ENCODE results near the gene CX3CR1. TPM values are rescaled to one million over a fixed set of nuclear protein-coding genes. Genes with fewer than 3 reads are reported as not detected.
"Not testable (repeated sequence)": the region's sequence is repeated elsewhere in the genome, so short reads cannot be mapped to it uniquely, and the experiment has no call there.

Gene CX3CR1
- total RNA-seq, 1 experiment from 2014 or later: not detected

DNA sequence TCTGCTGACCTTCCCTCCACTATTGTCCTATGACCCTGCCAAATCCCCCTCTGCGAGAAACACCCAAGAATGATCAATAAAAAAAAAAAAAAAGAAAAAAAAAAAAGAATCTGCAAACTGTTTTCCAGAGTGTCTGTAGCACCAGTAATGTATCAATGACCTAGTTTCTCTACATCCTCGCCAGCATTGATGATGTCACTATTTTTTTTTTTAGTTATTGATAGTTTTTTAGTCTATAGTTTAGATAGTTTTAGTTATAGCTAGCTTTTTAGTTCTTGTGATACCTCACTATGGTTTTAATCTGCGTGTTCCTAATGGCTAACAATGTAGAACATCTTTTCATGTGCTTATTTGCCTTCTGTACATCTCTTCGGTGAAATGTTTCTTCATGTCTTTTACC lies 51.3 kb downstream of the CX3CR1 start:
- H3K9me3 Mint-ChIP-seq (ENCODE audit: low read depth, unreplicated experiment): no peaks in the 10 kb centered on the region
- no peak for DNase-seq
- H3K36me3 Mint-ChIP-seq (ENCODE audit: insufficient read depth, unreplicated experiment): no peaks in the 10 kb centered on the region
- intact Hi-C loops (cut with micrococcal nuclease; ENCODE audit: unreplicated experiment): no loop called here
- H3K27me3 Mint-ChIP-seq (ENCODE audit: unreplicated experiment): peaks cover 65% of the 10 kb centered on the region
- no peak overlapping the region for H3K27ac Mint-ChIP-seq (ENCODE audit: unreplicated experiment)
- no peak overlapping the region for H3K4me3 Mint-ChIP-seq (ENCODE audit: low read depth, unreplicated experiment)
- no peaks in the 10 kb centered on the region for H3K4me1 Mint-ChIP-seq (ENCODE audit: low read depth, unreplicated experiment)
- TF ChIP-seq, protein P1, sequence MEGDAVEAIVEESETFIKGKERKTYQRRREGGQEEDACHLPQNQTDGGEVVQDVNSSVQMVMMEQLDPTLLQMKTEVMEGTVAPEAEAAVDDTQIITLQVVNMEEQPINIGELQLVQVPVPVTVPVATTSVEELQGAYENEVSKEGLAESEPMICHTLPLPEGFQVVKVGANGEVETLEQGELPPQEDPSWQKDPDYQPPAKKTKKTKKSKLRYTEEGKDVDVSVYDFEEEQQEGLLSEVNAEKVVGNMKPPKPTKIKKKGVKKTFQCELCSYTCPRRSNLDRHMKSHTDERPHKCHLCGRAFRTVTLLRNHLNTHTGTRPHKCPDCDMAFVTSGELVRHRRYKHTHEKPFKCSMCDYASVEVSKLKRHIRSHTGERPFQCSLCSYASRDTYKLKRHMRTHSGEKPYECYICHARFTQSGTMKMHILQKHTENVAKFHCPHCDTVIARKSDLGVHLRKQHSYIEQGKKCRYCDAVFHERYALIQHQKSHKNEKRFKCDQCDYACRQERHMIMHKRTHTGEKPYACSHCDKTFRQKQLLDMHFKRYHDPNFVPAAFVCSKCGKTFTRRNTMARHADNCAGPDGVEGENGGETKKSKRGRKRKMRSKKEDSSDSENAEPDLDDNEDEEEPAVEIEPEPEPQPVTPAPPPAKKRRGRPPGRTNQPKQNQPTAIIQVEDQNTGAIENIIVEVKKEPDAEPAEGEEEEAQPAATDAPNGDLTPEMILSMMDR (IDR thresholded peaks at IDR 0.05; ENCODE audit: unreplicated experiment): no peak
- CTCF ChIA-PET: no interaction called here
- BruUV-seq (replicated peaks): no TSS peak

DNA sequence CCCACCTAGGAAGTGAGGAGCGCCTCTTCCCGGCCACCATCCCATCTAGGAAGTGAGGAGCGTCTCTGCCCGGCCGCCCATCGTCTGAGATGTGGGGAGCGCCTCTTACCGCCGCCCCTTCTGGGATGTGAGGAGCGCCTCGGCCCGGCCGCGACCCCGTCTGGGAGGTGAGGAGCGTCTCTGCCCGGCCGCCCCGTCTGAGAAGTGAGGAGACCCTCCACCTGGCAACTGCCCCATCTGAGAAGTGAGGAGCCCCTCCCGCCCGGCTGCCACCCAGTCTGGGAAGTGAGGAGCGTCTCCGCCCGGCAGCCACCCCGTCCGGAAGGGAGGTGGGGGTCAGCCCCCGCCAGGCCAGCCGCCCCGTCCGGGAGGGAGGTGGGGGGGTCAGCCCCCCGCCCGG lies 52.2 kb downstream of the CX3CR1 start:
- H3K4me3 Mint-ChIP-seq (ENCODE audit: low read depth, unreplicated experiment); H3K9me3 Mint-ChIP-seq (ENCODE audit: low read depth, unreplicated experiment); BruUV-seq (replicated peaks); H3K4me1 Mint-ChIP-seq (ENCODE audit: low read depth, unreplicated experiment); H3K27ac Mint-ChIP-seq (ENCODE audit: unreplicated experiment); CTCF ChIA-PET; H3K36me3 Mint-ChIP-seq (ENCODE audit: insufficient read depth, unreplicated experiment); intact Hi-C loops (cut with micrococcal nuclease; ENCODE audit: unreplicated experiment); DNase-seq: not testable (repeated sequence)
- H3K27me3 Mint-ChIP-seq (ENCODE audit: unreplicated experiment): peaks cover 65% of the 10 kb centered on the region

DNA sequence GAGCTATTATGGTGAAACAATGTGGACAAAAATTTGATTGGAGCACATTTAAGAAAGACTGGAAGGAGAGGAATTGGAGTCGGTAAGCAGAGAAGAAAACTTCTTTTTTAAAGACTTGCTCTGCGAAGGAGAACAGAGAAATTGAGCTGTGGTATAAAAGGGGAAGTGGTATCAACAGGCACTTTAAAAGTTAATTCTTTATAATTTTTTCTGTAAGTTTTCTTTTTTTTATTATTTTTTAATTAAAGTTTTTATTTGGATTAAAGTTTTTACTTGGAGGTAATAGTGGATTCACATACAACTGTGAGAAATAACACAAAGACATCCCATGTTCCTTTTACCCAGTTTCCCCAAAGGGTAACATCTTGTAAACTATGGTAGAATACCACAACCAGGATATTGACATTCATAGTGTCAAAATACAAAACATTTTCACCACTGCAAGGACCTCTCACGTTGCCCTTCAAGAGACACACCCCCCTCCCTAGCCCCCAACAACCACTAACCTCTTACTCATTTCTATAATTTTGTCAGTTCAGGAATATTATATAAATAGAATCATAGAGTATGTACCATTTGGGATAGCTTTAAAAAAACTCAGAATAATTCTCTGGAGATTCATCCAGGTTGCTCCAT lies 53.6 kb downstream of the CX3CR1 start:
- intact Hi-C loops (cut with micrococcal nuclease; ENCODE audit: unreplicated experiment): no loop called here
- H3K27me3 Mint-ChIP-seq (ENCODE audit: unreplicated experiment): peaks cover 58% of the 10 kb centered on the region
- H3K4me3 Mint-ChIP-seq (ENCODE audit: low read depth, unreplicated experiment): no peak overlapping the region
- H3K4me1 Mint-ChIP-seq (ENCODE audit: low read depth, unreplicated experiment): no peaks in the 10 kb centered on the region
- BruUV-seq (replicated peaks): no TSS peak
- H3K36me3 Mint-ChIP-seq (ENCODE audit: insufficient read depth, unreplicated experiment): no peaks in the 10 kb centered on the region
- H3K9me3 Mint-ChIP-seq (ENCODE audit: low read depth, unreplicated experiment): no peaks in the 10 kb centered on the region
- TF ChIP-seq, protein P1 (IDR thresholded peaks at IDR 0.05; ENCODE audit: unreplicated experiment): no peak
- CTCF ChIA-PET: interaction anchor here (0.5 to 0.6 kb wide), 2 partner anchors 158 to 176 kb away, joined by 3 read pairs; no protein-coding TSS in a partner anchor
- H3K27ac Mint-ChIP-seq (ENCODE audit: unreplicated experiment): no peak overlapping the region
- DNase-seq: no peak

DNA sequence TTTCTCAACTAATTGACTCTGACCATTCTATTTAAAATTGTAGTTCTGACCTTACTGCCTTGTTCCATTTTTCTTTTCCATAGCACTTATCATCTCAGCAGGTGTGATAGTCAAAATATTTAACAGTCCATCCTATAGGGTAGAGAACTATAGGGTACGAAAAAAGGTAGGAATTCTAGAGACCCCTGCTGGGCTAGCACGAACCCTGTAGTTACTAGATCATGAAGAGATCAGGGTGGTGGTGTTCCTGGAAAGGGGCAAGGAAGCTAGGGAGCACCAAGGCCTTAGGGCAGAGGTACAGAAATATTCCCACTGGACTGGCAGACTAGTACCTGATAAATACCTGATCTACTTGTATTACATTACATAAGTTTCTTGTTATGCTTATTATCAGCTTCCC lies 55.5 kb downstream of the CX3CR1 start:
- CTCF ChIA-PET: no interaction called here
- H3K27me3 Mint-ChIP-seq (ENCODE audit: unreplicated experiment): peaks cover 63% of the 10 kb centered on the region
- DNase-seq: no peak
- no TSS peak for BruUV-seq (replicated peaks)
- no peaks in the 10 kb centered on the region for H3K9me3 Mint-ChIP-seq (ENCODE audit: low read depth, unreplicated experiment)
- TF ChIP-seq, protein P1 (IDR thresholded peaks at IDR 0.05; ENCODE audit: unreplicated experiment): no peak
- no peaks in the 10 kb centered on the region for H3K36me3 Mint-ChIP-seq (ENCODE audit: insufficient read depth, unreplicated experiment)
- no peak overlapping the region for H3K4me3 Mint-ChIP-seq (ENCODE audit: low read depth, unreplicated experiment)
- intact Hi-C loops (cut with micrococcal nuclease; ENCODE audit: unreplicated experiment): no loop called here
- H3K27ac Mint-ChIP-seq (ENCODE audit: unreplicated experiment): no peak overlapping the region
- H3K4me1 Mint-ChIP-seq (ENCODE audit: low read depth, unreplicated experiment): no peaks in the 10 kb centered on the region

DNA sequence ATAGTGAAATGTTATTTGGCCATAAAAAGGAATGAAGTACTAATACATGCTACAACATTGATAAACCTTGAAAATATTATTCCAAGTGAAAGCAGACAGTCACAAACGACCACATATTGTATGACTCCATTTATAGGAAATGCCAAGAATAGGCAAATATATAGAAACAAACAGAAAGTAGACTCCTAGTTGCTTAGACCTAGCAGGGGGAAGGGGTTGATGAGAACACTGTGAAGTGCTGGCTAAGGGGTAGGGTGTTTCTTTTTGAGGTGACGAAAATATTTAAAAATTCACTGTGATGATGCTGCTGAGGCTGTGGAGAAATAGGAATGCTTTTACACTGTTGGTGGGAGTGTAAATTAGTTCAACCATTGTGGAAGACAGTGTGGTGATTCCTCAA lies 56.9 kb downstream of the CX3CR1 start:
- intact Hi-C loops (cut with micrococcal nuclease; ENCODE audit: unreplicated experiment): no loop called here
- Mint-ChIP-seq H3K27ac (ENCODE audit: unreplicated experiment) (no peak overlapping the region), H3K9me3 (ENCODE audit: low read depth, unreplicated experiment) (no peaks in the 10 kb centered on the region), H3K4me1 (ENCODE audit: low read depth, unreplicated experiment) (no peaks in the 10 kb centered on the region), H3K4me3 (ENCODE audit: low read depth, unreplicated experiment) (no peak overlapping the region), H3K27me3 (ENCODE audit: unreplicated experiment) (peaks cover 76% of the 10 kb centered on the region), H3K36me3 (ENCODE audit: insufficient read depth, unreplicated experiment) (no peaks in the 10 kb centered on the region)
- CTCF ChIA-PET: no interaction called here
- TF ChIP-seq, protein P1 (IDR thresholded peaks at IDR 0.05; ENCODE audit: unreplicated experiment): no peak
- no TSS peak for BruUV-seq (replicated peaks)
- no peak for DNase-seq

All from Calu3 (cell line).